ENCODE results near the gene RHOBTB3. TPM values are rescaled to one million over a fixed set of nuclear protein-coding genes. Genes with fewer than 3 reads are reported as not detected.

Gene RHOBTB3
- total RNA-seq, 2 donors from 2014 or later = 56.2 to 89.9 TPM

GRCh38 chr5:95718738-95719137, 12.4 kb upstream of the RHOBTB3 start:
- DNase-seq (ENCODE audit: low spot score) = no peak
- Histone ChIP-seq H3K27ac (no peak overlapping the region), H3K27me3 (no peaks in the 10 kb centered on the region), H3K36me3 (no peaks in the 10 kb centered on the region), H3K4me1 (peaks cover 0 to 18% of the 10 kb centered on the region in 2 donors), H3K9me3 (no peaks in the 10 kb centered on the region), H3K4me3 (no peak overlapping the region)
- TF ChIP-seq CTCF (IDR thresholded peaks at IDR 0.05) = no peak

GRCh38 chr5:95720094-95720786, 10.9 kb upstream of the RHOBTB3 start:
- TF ChIP-seq CTCF (IDR thresholded peaks at IDR 0.05) = no peak
- Histone ChIP-seq H3K27me3 (no peaks in the 10 kb centered on the region), H3K4me3 (no peak overlapping the region), H3K4me1 (peaks cover 0 to 24% of the 10 kb centered on the region in 2 donors), H3K36me3 (no peaks in the 10 kb centered on the region), H3K9me3 (no peaks in the 10 kb centered on the region), H3K27ac (peak overlapping the region in 1 of 2 donors; percentile 37)
- DNase-seq (ENCODE audit: low spot score) = no peak

GRCh38 chr5:95721582-95722295, 9.4 kb upstream of the RHOBTB3 start:
- Histone ChIP-seq H3K36me3 (no peaks in the 10 kb centered on the region), H3K9me3 (no peaks in the 10 kb centered on the region), H3K4me1 (peaks cover 0 to 24% of the 10 kb centered on the region in 2 donors), H3K27me3 (no peaks in the 10 kb centered on the region), H3K4me3 (no peak overlapping the region), H3K27ac (no peak overlapping the region)
- TF ChIP-seq CTCF (IDR thresholded peaks at IDR 0.05) = no peak
- DNase-seq (ENCODE audit: low spot score) = no peak

- no peak for TF ChIP-seq CTCF (IDR thresholded peaks at IDR 0.05)
- no peak overlapping the region for H3K4me3 ChIP-seq
- no peaks in the 10 kb centered on the region for H3K9me3 ChIP-seq
- no peak overlapping the region for H3K27ac ChIP-seq
- no peak for DNase-seq (ENCODE audit: low spot score)
- no peaks in the 10 kb centered on the region for H3K27me3 ChIP-seq
- H3K4me1 ChIP-seq = peaks cover 0 to 42% of the 10 kb centered on the region in 2 donors
- H3K36me3 ChIP-seq = no peaks in the 10 kb centered on the region
Observed at GRCh38 chr5:95723632-95724369, 7.3 kb upstream of the RHOBTB3 start.

- H3K27me3 ChIP-seq = no peaks in the 10 kb centered on the region
- no peak overlapping the region for H3K27ac ChIP-seq
- peaks cover 0 to 46% of the 10 kb centered on the region in 2 donors for H3K4me1 ChIP-seq
Observed at GRCh38 chr5:95725071-95725820, 5.9 kb upstream of the RHOBTB3 start.

More at GRCh38 chr5:95725071-95725820, 5.9 kb upstream of the RHOBTB3 start:
- no peaks in the 10 kb centered on the region for H3K9me3 ChIP-seq
- no peaks in the 10 kb centered on the region for H3K36me3 ChIP-seq
- no peak overlapping the region for H3K4me3 ChIP-seq
- no peak for DNase-seq (ENCODE audit: low spot score)
- TF ChIP-seq CTCF (IDR thresholded peaks at IDR 0.05) = no peak
